ENCODE data around the gene BROX. TPM values are rescaled to one million over a fixed set of nuclear protein-coding genes. Genes with fewer than 3 reads are reported as not detected.

The BROX gene
- total RNA-seq, 4 donors from 2014 or later = 36.6 to 55.6 (median 48.4) TPM

DNA sequence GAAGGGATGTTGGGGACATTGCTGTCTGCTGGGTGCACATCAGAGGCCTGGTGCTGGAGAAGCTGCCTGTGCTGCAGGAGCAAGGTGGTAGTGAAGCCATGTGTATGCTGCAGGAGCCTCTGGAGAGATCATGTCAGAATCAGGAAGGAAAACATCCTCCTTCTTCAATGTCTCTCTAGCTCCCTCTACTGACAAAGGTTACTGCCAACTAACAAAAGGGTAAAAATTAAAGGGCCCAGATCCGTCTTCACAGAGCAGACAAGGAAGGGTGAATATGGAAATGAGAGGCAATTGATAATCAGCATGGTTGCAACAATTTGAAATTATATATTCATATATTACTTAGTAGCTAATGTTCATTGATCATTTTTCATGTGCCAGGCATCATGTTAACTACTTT lies 56.8 kb downstream of the BROX start:
- Histone ChIP-seq H3K36me3 (no peaks in the 10 kb centered on the region), H3K4me1 (no peaks in the 10 kb centered on the region), H3K9me3 (peaks cover 0 to 12% (median 7%) of the 10 kb centered on the region in 4 donors), H3K27me3 (no peaks in the 10 kb centered on the region), H3K27ac (replicated peaks in 1 of 4) (no peak overlapping the region), H3K4me3 (no peak overlapping the region)
- no peak for TF ChIP-seq EP300 (IDR thresholded peaks at IDR 0.05)
- TF ChIP-seq, protein P1, sequence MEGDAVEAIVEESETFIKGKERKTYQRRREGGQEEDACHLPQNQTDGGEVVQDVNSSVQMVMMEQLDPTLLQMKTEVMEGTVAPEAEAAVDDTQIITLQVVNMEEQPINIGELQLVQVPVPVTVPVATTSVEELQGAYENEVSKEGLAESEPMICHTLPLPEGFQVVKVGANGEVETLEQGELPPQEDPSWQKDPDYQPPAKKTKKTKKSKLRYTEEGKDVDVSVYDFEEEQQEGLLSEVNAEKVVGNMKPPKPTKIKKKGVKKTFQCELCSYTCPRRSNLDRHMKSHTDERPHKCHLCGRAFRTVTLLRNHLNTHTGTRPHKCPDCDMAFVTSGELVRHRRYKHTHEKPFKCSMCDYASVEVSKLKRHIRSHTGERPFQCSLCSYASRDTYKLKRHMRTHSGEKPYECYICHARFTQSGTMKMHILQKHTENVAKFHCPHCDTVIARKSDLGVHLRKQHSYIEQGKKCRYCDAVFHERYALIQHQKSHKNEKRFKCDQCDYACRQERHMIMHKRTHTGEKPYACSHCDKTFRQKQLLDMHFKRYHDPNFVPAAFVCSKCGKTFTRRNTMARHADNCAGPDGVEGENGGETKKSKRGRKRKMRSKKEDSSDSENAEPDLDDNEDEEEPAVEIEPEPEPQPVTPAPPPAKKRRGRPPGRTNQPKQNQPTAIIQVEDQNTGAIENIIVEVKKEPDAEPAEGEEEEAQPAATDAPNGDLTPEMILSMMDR (IDR thresholded peaks at IDR 0.05) = no peak
- no peak for TF ChIP-seq POLR2A (IDR thresholded peaks at IDR 0.05; ENCODE audit: low read depth)
- no peak for TF ChIP-seq POLR2AphosphoS5 (IDR thresholded peaks at IDR 0.05)
- intact Hi-C loops (cut with DNase I) = no loop called here
- DNase-seq (ENCODE audit: extremely low spot score) = no peak
- 77% methylated on average over 1 of the region's 1 CpG for WGBS

DNA sequence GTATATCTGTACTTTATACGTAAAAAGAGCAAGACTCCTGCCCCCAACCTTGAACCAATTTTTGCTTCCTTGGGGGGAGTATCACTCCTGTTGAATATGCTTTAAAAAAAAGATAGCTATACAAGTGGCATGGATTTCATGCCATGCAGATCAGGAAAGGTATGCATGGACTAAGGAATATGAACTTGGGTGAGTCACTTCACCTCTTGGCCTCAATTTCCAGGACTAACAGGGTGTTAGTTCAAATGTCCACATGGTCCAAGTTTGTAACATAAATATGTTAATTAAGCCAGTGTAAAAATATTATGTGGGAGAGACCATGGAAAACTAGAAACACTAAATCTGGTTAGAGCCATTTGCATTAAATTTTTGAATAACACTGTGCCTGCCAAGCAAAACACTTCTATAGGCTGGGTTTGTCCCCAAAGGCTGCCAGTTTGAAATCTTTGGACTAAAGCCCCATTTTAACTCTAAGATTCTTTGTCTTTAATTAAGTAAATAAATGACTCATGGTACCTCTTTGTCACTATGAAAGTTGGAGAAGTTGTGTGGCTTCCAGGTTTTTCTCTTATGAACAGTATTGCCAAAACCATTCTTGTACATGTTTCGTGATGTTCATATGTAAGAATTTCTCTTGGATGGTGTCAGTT lies 57.7 kb downstream of the BROX start:
- Histone ChIP-seq H3K9me3 (peaks cover 0 to 12% (median 7%) of the 10 kb centered on the region in 4 donors), H3K4me1 (no peaks in the 10 kb centered on the region), H3K36me3 (no peaks in the 10 kb centered on the region), H3K27me3 (no peaks in the 10 kb centered on the region), H3K27ac (replicated peaks in 1 of 4) (no peak overlapping the region), H3K4me3 (no peak overlapping the region)
- 91% methylated on average over 2 of the region's 2 CpGs for WGBS
- TF ChIP-seq POLR2A (IDR thresholded peaks at IDR 0.05; ENCODE audit: low read depth) (no peak), POLR2AphosphoS5 (IDR thresholded peaks at IDR 0.05) (no peak), EP300 (IDR thresholded peaks at IDR 0.05) (no peak)
- TF ChIP-seq, protein P1 (IDR thresholded peaks at IDR 0.05) = no peak
- intact Hi-C loops (cut with DNase I) = no loop called here
- no peak for DNase-seq (ENCODE audit: extremely low spot score)

DNA sequence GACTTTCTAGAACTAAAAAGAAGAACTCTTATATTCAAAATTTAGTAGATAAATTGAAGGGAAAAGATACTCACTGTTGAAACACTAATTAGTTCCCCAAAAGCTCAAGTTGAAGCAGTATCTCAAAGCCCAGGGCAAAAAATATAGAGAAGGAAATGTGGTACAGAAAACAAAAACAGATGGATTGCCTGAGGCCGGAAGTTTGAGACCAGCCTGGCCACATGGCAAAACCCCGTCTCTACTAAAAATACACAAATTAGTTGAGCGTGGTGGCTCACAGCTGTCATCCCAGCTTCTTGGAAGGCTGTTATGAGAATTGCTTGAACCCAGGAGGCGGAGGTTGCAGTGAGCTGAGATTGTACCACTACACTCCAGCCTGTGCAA lies 60.6 kb downstream of the BROX start:
- Histone ChIP-seq H3K27me3 (no peaks in the 10 kb centered on the region), H3K27ac (replicated peaks in 1 of 4) (peak overlapping the region; percentile 11 to 53 (median 30)), H3K4me3 (no peak overlapping the region), H3K9me3 (peaks cover 0 to 12% (median 7%) of the 10 kb centered on the region in 4 donors), H3K4me1 (peaks cover 0 to 5% (median under 1%) of the 10 kb centered on the region in 4 donors), H3K36me3 (no peaks in the 10 kb centered on the region)
- intact Hi-C loops (cut with DNase I) = no loop called here
- DNase-seq (ENCODE audit: extremely low spot score) = no peak
- WGBS = 52% methylated on average over 4 of the region's 4 CpGs
- TF ChIP-seq EP300 (IDR thresholded peaks at IDR 0.05) (no peak), POLR2AphosphoS5 (IDR thresholded peaks at IDR 0.05) (no peak), POLR2A (IDR thresholded peaks at IDR 0.05; ENCODE audit: low read depth) (no peak)
- TF ChIP-seq, protein P1 (IDR thresholded peaks at IDR 0.05) = no peak

DNA sequence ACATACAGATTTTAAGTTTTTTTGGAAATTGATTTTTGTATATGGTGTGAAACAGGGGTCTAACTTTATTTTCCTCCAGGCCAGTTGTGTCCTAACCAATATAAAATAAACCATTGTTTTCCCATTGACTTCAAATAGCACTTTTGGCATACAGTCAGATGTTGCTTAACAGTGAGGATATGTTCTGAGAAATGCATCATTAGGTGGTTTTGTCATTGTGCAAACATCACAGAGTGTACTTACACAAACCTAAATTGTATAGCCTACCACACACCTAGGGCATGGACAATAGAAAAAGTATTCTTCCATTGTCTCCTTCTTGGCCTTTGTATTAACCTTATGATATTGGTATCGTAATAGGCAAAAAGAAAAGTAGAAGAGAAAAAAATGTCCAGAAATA lies 65.1 kb downstream of the BROX start:
- WGBS = 93% methylated on average over 1 of the region's 1 CpG
- TF ChIP-seq POLR2AphosphoS5 (IDR thresholded peaks at IDR 0.05) (no peak), POLR2A (IDR thresholded peaks at IDR 0.05; ENCODE audit: low read depth) (no peak), EP300 (IDR thresholded peaks at IDR 0.05) (no peak)
- TF ChIP-seq, protein P1 (IDR thresholded peaks at IDR 0.05) = no peak
- Histone ChIP-seq H3K36me3 (no peaks in the 10 kb centered on the region), H3K9me3 (no peaks in the 10 kb centered on the region), H3K27ac (replicated peaks in 1 of 4) (no peak overlapping the region), H3K4me1 (peaks cover 0 to 7% (median 3%) of the 10 kb centered on the region in 4 donors), H3K4me3 (no peak overlapping the region), H3K27me3 (no peaks in the 10 kb centered on the region)
- DNase-seq (ENCODE audit: extremely low spot score) = no peak
- intact Hi-C loops (cut with DNase I) = no loop called here

DNA sequence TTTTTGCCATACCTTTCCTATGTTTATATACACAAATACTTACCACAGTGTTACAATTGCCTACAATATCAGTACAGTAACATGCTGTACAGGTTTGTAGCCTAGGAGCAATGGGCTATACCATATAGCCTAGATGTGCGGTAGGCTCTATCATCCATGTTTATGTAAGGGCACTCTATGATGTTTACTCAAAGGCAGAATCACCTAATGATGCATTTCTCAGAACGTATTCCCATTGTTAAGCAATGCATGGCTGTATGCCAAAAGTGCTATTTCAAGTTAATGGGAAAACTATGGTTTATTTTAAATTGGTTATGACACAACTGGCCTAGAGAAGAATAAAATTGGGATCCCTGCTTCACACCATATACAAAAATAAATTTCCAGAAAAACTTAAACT lies 65.6 kb downstream of the BROX start:
- TF ChIP-seq EP300 (IDR thresholded peaks at IDR 0.05) (no peak), POLR2AphosphoS5 (IDR thresholded peaks at IDR 0.05) (no peak), POLR2A (IDR thresholded peaks at IDR 0.05; ENCODE audit: low read depth) (no peak)
- TF ChIP-seq, protein P1 (IDR thresholded peaks at IDR 0.05) = no peak
- Histone ChIP-seq H3K4me1 (peaks cover 0 to 7% (median 3%) of the 10 kb centered on the region in 4 donors), H3K27ac (replicated peaks in 1 of 4) (no peak overlapping the region), H3K4me3 (no peak overlapping the region), H3K36me3 (no peaks in the 10 kb centered on the region), H3K9me3 (no peaks in the 10 kb centered on the region), H3K27me3 (no peaks in the 10 kb centered on the region)
- intact Hi-C loops (cut with DNase I) = no loop called here
- WGBS = 31% methylated on average over 2 of the region's 2 CpGs
- no peak for DNase-seq (ENCODE audit: extremely low spot score)

Data from esophagus muscularis mucosa (tissue), 4 donors.